HG03575 (cell line): ENCODE measurements around the gene CREBZF.
A peak's percentile ranks its signal among the peaks of the same experiment; 100 is the strongest.
"Not testable (repeated sequence)": the region's sequence is repeated elsewhere in the genome, so short reads cannot be mapped to it uniquely, and the experiment has no call there.

Source experiments
- ATAC-seq: cut with Tn5 transposase; IDR thresholded peaks from one replicate; pipeline ENCODE4 v1.9.1; 2021; ENCODE audit not compliant: unreplicated experiment, insufficient number of reproducible peaks, low FRiP score; ENCODE audit errors: extremely low read depth

The CREBZF gene

DNA sequence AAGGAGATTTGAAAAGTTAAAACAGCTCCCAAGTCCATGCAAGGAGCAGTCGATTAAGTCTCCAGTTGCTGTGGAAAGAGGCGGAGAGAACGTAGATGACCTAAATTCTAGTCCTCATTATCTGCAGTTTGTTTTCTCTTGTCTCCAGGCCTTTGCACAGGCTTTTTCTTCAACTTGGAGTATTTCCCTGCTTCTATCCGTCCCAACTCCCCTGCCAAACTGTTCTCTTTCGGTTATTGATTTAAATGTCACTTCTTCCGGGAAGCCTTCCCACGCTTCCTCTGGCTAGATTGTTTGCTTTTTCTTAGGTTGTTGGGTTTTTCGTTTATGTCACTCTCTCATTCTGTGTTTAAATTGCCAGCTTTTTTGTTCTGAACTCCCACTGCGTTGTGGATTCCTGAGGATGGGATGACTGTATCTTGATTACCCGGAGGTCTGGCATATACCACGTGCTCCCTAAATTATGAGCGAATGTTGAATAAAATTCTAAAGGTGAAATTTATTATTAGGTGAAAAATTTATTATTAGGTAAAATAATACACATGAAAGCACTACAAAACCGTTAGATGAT lies 36.1 kb downstream of the CREBZF start:
- no peak for ATAC-seq

DNA sequence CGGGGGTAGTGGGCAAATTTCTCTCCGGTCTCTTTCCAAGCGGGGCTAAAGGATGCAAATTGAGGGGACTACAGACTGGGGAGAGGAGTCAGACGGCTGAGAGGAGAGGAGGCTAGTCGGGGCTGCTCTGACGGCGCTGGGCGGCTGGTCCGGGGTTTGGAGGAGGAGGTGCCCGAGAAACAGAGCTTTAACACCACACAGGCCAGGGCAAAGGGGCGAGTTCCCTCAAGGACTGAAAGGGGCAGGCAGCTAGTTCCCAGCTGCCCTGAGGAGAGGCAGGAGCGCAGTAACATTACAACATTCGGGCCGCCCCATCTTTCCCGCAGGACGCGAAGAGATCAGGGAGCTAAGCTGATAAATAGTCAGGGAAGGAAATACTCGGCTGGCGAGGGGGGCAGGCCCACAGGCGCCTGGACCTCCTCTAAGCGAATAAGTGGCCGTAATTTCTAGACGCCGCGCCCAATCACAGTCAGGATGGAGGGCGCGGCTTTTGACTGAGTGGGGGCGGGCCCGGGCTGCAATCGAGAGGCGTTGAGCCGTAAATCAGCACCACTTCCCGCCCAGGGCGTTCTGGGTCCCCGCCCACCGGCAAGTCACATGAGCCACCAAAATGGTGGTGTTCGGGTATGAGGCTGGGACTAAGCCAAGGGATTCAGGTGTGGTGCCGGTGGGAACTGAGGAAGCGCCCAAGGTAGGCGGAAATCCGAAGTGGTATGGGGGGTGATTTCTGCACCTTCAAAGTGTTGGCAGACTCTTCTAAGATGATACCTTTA lies 36.7 kb downstream of the CREBZF start, which contains the start of gene TMEM126B:
Gene TMEM126B (plus strand): TSS at position 596 of the 773 bp plus-strand sequence. CDS start 15 bp downstream, at position 611.
- ATAC-seq: peak; percentile 97

DNA sequence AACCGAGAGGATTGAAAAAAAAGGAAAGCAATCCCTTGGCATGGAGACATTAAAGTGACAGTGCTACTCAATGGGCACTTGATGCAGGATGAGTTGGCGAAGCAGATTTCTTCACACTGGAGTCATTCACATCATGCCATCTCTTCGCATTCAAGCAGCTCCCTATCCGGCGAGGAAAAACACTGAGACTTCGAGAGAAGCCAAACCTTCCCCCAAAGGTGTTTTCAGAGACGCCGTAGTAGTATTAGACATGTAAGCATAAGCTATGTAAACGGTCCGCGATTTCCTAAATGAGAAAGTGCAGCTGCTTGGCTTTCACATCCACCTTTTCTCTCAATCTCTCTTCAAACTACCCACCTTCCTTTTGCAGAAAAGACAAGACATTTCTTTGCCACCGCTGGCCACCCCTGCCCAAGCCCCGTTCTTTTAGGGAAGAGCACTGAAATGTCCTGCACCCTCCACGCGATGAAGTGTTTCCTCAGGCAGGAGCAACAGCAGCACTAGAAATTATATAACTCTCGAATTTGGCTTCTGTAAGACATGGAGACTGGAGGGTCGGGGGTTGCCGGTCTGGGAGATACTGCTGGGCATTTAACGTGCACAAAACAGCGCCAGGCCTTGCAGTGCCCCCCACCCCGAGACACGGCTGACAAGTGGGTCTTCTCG lies 37.5 kb downstream of the CREBZF start, which contains the start of gene DLG2:
Gene DLG2 (minus strand): TSS at position 13 of the 666 bp plus-strand sequence.
- ATAC-seq: no peak

DNA sequence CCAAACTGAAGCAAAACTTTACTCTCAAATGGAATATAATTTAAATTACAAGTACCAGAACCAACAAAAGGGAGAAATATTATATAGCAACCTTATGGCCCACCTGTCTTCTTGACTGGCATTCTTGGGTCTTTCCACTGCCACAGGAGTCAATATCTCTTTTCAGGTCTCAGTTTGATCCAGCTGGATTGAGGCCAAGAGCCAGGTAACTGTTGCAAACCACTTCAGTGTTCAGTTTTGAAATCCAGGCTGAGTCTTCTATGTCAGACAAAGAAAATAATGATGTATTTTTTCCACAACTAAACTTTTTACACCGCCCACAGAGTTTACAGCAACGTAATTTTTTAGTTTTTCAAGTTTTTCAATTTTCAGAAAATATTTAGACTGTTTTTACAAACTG lies 38.4 kb downstream of the CREBZF start:
- no peak for ATAC-seq

DNA sequence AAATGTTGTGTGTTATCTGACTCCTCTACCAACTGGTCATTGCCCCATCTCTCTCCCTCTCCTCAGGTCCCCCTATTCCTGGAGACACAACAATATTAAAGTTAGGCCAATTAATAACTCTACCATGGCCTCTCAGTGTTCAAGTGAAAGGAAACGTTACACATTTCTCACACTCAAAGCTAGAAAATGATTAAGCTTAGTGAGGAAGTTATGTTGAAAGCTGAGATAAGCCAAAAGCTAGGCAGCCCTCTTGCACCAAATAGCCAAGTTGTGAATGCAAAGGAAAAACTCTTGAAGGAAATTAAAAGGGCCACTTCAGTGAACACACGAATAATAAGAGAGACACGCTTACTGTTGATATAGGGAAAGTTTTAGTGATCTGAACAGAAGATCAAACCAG lies 44.7 kb downstream of the CREBZF start:
- ATAC-seq: no peak

DNA sequence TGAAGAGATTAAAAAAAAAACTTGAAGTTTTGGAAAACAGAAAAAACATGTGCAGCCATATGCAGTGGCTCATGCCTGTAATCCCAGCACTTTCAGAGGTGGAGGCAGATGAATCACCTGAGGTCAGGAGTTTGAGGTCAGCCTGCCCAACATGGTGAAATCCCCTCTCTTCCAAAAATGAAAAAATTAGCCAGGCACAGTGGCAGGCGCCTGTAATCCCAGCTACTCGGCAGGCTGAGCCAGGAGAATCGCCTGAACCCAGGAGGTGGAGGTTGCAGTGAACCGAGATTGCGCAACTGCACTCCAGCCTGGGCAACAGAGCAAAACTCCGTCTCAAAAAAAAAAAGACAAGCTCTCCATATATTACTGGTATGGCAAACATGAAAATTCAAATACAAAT lies 45.4 kb downstream of the CREBZF start:
- ATAC-seq: no peak

DNA sequence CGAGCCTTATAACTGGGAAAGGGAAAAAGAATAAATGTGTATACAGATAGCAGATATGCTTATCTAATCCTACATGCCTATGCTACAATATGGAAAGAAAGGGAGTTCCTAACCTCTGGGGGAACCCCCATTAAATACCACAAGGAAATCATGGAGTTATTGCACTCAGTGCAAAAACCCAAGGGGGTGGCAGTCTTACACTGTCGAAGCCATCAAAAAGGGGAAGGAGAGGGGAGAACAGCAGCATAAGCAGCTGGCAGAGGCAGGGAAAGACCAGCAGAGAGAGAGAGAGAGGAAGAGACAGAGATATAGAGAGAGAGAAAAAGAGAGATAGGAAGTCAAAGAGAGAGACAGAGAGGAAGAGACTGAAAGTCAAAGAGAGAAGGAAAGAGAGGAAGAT lies 53.3 kb downstream of the CREBZF start:
- not testable (repeated sequence) for ATAC-seq
